NCI-H82 (cell line): ENCODE measurements around the gene RHOV.

ENCODE experiments used
- DNase-seq: peaks from one replicate; lab custom pipeline; 2025; lab: John Stamatoyannopoulos, UW

Gene RHOV

DNA sequence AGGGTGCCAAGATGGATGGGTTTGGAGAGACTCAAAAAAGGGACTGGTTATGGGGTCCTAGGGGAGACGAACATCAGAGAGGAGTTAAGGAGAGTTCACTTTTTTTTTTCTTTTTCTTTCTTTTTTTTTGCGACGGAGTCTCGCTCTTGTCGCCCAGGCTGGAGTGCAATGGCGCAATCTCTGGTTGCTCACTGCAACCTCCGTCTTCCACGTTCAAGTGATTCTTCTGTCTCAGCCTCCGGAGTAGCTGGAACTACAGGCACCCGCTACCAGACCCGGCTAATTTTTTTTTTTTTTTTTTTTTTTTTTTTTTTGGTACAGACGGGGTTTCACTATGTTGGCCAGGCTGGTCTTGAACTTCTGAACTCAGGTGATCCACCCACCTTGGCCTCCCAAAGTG lies 29.0 kb downstream of the RHOV start:
- DNase-seq, result no peak

DNA sequence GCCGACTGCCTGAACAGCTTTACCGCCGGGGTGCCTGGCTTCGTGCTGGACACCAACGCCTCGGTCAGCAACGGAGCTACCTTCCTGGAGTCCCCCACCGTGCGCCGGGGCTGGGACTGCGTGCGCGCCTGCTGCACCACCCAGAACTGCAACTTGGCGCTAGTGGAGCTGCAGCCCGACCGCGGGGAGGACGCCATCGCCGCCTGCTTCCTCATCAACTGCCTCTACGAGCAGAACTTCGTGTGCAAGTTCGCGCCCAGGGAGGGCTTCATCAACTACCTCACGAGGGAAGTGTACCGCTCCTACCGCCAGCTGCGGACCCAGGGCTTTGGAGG lies 29.4 kb downstream of the RHOV start:
- DNase-seq, result no peak

DNA sequence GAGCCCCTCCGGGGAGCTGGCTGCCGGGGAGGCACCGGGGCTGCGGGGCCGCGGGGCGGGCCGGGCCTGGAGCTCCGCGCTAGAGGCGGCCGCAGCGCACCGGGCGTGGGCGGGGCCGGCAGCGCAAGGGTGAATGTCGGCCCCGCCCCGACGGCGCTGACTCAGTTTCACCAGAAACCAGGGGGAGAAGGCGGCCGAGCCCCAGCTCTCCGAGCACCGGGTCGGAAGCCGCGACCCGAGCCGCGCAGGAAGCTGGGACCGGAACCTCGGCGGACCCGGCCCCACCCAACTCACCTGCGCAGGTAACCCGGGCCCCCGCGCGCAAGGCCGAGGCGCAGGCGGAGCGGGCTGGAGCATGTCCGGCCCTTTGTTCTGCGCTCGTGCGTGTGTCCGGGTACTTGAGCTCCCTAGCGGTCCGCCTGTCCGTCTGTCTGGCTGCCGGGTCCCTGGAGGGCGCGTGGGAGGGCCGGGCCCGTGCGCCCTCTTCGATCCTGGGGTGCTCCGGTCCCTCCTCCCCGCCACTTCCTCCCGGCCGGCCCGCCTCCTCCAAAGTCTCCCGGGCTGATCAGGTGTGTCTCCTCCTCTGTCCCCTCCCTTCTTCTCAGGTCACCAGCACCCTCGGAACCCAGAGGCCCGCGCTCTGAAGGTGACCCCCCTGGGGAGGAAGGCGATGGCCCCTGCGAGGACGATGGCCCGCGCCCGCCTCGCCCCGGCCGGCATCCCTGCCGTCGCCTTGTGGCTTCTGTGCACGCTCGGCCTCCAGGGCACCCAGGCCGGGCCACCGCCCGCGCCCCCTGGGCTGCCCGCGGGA lies 29.9 kb downstream of the RHOV start, which contains the start of gene SPINT1:
Gene SPINT1 (plus strand): TSS at position 164 of the 811 bp plus-strand sequence. CDS start 507 bp downstream, at position 671.
- DNase-seq, result no peak

DNA sequence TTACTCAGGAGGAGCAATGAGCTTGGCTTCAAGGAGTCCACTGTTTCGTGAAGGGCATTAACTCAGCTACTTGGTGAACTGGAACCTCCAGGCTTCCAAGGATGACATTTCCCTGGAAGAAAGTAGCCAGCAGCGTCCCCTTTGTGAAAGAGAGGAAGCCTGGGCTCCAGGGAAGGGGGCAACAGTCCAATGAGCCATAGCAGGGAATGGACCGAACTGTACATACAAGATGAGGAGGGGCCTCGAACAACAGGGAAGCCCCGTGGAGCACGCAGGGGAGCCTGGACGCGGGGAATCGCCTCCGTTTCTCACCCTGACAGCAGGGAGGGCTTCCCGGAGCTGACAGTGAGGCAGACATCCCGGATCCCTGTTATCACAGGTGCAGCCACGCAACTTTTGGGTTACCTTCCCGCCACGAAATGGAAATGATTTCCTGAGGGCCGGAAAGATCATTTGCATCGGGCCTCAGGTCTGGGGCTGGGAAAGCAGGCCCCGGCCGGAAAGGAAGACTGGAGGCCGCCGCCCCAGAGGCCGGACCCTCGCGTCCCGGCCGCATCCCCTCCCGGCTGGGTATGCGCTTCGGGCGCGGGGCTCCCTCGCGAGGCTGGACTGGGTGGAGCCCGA lies 30.7 kb downstream of the RHOV start:
- DNase-seq, result no peak

DNA sequence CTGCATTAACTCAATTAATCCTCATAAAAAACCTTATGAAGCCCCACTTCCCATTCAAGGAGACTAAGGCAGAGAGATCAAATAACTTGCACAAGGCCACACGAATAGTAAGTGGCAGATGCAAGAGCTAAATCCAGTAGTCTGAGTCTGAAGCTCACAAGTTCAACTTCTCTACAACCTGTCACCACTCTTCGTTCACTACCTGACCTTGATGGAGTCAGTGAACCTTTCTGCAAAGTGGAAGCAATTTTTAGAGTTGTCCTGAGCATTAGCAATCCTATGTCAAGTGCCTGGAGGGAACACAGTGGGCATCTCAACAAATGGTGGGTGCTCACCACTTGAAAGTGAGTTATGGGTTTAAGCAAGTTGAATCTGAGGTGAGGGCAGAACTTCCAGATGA lies 32.3 kb downstream of the RHOV start:
- DNase-seq, result no peak

DNA sequence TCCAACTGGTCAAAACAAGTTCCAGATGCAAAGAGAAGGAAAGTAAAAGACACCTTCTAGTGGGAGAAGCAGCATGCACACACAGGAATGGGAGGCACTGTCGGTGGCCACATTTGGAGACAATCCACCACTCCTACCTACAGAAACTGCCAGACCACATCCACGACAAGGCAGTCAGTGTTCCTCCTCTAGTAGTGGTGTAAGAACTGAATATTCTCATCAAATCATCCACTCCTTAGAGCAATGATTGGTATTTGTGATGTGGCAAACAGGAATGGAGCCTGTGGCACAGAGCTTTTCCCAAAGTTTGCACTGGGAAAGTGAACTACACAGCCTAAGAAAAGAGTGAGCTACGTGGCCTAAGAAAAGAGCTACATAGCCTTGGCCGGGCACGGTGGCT lies 35.3 kb downstream of the RHOV start:
- no peak for DNase-seq

DNA sequence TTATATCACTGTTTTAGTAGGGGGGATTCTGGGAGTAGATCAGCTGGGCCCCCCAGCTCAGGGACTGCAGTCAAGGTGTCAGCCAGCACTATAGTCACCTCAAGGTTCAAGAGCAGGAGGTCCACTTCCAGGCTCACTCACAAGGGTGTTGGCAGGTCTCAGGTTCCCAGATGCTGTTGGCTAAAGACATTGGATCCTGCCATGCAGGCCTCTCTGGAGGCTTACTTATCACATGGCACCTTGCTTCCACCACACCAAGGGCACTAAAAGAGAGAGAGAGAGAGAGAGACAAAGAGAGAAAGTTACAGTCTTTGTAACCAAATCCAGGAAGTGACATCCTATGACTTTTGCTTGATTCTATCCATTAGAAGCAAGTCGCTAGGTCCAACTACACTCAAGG lies 38.0 kb downstream of the RHOV start:
- DNase-seq, result no peak

DNA sequence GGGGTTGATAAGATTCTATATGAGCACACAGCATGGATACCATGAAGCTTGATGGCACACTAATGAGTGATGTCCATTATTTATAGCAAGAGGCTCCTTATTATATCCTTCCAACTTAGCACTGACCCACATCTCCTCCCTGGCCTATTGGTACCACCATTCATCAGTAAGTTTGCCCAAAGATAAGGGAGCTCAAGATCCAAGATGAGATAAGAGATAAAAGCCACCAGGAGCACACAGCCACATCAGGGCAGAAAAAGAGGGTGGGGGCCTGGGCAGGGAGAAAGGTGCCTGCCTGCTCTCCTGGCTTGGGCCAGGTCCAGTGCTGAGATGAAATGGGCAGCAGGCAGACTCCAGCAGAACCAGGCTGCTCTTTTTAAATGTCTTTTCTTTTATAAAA lies 41.1 kb downstream of the RHOV start:
- no peak for DNase-seq

DNA sequence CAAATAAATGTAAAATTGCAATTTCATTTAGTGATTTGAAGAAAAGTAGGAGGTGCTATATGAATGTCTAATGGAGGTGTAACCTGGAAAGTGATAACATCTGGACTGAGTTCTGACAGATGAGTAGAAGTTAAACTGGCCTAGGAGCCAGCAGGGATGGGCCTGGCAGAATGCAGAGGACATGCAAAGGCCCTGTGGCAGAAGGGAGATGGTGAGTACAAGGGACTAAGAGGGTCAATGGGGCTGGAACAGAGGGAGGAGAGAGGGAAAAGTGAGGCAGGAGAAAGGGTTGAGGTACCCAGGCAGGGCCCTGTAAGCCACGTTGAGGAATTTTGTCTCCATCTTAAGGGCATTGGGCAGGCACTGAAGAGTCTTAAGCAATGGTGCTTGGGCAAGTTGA lies 42.2 kb downstream of the RHOV start:
- DNase-seq, result no peak

DNA sequence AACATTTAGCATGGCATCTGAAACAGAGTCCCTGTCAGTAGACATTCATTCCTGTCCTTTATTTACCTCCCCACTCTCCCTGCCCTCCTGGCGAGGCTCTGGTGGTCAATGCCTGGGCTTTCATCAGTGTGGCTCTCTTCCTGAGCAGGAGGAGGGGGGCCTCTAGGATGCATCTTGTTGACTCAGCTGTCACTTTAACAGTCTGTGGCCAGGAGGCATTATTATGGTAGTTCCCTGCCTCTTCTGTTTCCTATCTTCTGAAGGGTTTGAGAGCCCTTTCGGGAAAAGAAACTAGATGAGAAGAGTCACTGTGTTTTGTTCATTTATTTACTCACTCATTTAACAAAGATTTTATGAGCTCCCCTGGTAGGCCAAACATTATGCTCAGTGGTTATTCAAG lies 43.1 kb downstream of the RHOV start:
- DNase-seq, result no peak

DNA sequence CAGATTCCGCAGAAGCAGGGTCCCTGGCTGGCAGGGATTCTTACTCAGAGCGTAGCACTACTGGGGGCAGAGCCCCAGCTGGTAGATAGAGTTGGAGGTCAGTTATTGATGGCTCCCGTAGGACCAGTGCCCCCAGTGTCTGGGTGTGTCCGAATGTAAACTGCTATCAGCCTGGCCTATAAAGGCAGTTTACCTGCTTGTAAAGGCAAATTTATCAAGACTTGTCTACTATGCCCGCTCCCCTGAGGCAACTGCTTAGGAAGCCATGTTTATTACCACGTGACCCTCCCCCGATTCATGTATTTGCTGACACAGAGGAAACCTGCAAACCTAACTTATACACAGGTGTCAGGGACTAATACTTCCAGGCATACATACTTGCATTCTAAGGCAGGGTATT lies 44.9 kb downstream of the RHOV start:
- no peak for DNase-seq

DNA sequence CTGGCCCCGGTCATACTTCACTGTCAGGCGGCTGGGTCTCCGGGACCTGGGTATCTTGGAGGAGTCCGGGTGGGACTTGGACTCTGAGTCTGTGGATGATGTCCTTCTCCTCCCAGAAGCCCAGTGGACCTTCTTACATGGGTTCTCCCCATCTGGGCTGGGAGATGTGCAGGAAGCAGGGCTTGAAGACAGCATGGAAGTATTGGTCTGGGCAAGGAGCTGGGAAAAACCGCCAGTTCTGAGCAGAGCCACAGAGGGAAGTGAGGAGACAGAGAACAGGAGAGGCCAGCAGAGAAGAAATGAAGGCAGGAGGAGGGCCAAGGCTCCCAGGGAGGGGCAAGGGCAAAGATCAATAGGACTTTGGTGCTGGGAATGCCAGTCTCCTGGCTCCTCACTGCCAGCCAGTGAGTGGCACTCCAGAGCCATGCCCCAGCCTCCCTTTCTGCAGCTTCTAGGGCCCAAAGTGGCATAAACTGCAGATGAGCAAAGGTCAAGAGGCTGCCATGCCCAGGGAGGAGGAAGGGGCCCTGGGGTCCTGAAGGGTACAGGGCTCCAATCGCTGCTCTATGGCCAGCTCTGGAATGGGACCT lies 45.5 kb downstream of the RHOV start, which contains the start of gene PPP1R14D:
Gene PPP1R14D (minus strand): TSS at position 262 of the 590 bp plus-strand sequence. CDS start 67 bp downstream, at position 195.
- DNase-seq, result no peak

DNA sequence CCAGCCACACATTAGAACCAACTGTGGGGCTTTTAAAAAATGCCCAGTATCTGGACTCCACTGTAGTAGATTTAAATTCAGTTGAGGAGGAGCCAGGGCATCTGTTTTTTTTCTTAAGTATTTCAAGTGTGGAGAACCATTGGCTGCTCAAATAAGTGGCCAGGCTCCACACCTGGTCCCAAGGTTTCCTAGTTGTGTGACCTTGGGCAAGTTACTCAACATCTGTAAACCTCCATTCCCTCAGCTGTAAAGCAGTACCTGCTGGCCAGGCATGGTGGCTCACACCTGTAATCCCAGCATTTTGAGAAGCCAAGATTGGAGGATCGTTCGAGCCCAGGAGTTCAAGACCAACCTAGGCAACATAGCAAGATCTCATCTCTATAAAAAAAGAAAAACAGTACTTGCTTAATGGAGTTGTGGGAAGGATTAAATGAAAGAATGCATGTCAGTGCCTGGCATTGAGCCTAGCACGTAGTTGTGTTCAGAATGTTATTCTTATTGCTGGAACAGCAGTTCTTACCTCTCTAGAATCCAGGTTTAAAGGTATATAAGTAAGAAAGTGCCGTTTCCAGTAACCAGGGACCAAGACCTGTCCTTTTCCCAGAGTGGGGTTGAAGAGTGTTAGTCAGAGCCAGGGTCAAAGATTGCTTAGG lies 47.5 kb downstream of the RHOV start:
- DNase-seq, result no peak

DNA sequence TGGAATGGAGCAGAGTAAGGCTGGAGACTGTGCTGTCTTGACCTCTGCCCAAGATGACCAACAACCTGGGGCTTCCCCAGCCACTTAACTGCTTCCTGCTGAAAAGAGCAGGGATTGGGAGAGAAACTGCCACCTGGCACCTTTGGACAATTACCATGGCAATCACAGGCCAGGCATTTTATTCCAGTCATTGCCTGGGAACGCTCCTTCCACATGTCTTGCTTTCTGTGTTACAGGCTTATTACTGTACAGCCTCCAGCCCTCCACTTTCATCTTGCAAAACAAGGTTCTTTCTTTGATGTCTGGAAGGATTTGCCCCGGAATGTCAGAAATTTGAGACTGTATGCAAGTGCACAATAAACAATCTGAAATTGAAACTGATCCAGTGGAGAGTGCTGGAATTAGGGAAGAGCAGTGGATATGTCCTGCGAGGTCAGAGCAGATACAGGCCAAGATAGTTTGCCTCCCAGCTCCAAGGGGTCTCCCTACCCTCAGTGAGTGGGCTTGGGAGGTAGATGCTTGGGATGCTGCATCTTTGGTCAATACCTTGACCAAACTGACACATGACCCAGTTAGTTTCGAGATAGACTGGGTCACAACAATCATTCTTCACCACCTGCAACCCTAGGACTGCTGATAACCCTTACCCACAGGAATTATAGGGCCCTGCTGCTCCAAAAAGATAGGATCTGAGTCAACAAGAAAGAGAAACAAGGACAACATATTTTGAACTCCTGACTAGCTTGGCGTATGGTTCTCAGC lies 48.2 kb downstream of the RHOV start:
- DNase-seq, result no peak

DNA sequence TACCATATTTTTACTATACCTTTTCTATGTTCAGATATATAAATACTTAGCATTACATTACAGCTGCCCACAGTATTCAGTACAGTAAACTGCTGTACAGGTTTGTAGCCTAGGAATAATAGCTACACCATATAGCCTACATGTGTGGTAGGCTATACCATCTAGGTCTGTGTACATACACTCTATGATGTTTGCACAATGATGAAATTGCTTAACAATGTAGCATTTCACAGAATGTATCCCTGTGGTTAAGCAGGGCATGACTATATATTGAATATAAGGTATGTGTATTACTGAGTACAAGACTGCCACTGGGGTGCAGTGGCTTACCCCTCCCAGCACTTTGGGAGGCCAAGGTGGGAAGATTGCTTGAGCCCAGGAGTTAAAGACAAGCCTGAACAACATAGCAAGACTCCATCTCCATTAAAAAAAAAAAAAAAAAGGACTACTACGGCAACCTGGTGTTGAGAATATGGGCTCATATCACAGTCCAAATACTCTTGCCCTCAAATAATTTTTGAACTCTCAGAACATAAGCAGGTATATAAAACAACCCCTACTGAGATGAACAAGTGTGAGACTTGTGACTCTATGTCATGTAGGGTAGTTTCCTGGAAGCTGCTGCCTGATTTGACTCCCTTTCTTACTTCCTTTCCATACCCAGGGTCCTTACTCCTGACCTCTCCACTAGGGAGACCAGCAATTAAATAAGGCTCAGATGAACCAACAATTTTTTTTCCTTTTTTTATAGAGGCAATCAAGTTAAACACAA lies 50.3 kb downstream of the RHOV start:
- DNase-seq, result no peak
